CMK (cell line): Measurements from ENCODE around the gene EN2.
"Not testable (repeated sequence)": the region's sequence is repeated elsewhere in the genome, so short reads cannot be mapped to it uniquely, and the experiment has no call there.

Source experiments
- DNase-seq: peaks from one replicate; pipeline ENCODE4 v3.0.0-alpha.2; 2010; ENCODE audit warnings: low read depth

The EN2 gene

DNA sequence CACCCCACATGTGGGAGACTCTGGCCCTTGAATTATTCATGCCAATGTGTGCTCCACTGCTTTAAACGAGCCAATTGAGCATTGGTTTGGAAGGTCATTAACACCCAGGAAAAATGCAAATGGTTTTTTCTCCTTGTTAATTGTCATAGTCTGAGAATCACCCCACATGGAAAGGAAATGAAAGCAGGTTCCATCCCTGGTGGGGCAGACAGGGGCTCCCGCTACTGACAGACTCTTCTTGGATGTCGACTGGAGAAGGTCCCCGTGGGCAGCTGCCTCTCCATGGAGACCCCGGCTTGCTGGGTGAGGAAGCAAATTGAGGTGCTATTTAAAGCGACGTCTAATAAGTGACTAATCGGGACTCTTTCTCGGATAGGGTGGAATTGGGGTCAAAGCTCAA, 32.0 kb upstream of the EN2 start:
- DNase-seq: no peak

- no peak for DNase-seq
Observed at GRCh38 chr7:155426543-155427410, 31.2 kb upstream of the EN2 start.

DNA sequence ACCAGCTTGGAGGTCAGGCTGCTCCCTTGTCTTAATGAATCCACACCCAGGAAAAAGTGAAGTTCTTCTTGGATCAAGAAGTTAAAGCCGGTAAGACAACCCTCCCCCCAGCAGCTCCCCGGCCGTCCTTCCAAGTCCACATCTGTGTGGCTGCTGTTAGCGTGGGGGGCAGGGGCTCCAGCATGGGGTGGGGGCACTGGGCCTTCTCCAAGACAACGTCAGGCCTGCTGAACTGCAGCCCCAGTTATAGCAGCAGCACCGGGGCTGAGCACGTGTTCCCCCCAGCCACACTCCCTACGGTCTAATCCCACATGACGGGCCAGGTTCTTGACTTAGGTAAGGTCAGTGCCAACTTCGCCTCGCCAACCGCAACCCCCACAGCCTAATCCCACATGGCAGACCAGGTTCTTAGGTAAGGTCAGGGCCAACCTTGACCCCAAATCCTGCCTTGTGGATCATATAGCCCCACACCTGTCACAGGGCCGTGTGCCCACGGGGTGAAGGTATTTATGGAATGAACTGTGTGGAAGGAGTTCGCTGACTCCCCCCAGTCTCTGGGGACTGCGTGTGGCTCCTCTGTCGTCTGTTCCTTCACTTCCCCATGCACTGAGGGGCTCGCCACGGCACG, 30.4 kb upstream of the EN2 start:
- no peak for DNase-seq

DNA sequence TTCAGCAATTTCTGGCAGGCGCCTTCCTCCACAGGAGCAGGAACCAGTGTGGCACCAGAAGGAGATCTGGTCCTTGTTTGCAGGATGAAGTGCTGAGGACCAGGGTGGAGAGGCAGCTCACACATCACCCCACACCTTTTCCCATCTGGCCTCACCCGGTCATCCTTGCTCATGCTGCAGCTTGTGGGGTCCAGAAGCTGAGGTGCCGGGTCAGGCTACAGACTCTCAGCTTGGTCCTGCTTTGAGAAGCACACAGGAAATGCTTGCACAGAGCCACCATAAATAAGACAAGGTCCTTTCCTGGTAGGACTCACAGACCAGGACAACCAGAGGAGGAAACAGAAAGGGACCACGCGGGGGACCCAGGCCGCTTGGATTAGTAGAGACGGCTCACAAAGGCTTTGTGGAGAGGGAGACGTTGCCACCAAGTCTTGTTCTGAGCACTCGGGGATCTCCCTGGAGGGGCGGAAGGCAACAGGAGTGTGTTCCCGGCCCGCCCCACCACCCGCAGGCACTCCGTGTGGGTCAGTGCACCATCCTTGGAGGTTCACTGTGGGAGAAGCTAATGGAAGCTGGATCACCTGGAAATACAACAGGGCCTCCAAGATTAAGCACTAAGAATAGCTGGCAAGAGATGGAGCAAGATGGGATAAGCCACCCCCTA, 29.6 kb upstream of the EN2 start:
- DNase-seq: no peak

DNA sequence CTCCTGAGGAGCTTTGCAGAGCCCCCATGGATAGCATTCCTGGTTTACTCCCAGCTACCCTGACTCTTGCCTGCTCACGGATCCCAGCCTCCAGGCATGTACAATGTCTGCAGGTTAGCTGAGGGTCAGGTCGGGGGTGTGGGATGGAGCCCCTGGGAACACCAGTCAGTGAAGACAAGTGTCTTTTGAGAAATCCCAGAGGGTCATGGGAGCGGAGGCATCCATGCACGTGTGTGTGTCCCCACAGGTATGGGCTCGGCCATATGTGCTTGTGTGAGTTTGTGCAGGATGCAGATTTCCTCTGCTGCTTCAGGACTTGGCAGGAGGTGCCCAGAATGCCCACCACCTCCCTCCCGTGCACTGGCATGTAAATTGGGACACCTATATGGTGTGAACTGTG, 28.3 kb upstream of the EN2 start:
- no peak for DNase-seq

GRCh38 chr7:155430606-155431005, 27.3 kb upstream of the EN2 start:
- no peak for DNase-seq

GRCh38 chr7:155431231-155431630, 26.7 kb upstream of the EN2 start:
- DNase-seq: no peak

DNA sequence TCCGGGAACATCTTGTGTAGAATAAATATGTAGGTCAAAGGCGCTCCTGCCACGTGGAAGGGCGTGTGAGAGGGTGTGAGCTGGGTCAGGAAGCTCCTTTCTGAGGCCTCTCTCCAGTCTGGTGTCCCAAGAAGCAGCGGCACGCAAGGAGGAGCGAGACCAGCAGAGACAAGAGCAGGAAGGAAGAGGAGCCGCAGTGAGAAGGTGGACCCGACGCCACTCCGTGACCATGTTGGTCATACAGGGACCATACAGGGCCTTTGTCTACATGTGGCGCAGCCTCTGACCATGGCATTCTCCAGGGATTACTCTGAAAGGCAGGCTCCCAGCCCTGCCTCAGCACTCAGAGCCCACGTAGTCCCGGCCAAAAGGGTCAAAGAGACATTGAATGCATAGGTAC, 26.2 kb upstream of the EN2 start:
- DNase-seq: no peak

- no peak for DNase-seq
Observed at GRCh38 chr7:155435110-155435509, 22.8 kb upstream of the EN2 start.

DNA sequence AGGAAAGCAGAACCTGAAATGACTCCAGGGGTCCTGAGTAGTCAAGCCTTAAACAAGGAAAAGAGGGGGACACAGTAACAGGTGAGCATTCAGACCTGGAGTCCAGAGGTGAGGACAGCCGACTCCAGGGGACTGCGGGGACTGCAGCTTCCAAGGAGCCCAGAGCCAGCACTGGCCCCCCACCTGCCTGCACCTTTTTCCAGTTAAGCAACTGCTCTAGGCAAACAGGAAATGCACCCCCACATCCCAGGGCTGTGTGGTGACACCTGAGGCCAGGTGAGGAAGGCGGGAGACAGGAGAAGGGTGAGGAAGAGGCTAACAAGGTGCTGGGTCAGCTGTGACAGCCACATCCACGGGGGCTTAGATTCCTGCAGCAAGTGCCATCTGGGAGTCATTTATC, 20.1 kb upstream of the EN2 start:
- no peak for DNase-seq

DNA sequence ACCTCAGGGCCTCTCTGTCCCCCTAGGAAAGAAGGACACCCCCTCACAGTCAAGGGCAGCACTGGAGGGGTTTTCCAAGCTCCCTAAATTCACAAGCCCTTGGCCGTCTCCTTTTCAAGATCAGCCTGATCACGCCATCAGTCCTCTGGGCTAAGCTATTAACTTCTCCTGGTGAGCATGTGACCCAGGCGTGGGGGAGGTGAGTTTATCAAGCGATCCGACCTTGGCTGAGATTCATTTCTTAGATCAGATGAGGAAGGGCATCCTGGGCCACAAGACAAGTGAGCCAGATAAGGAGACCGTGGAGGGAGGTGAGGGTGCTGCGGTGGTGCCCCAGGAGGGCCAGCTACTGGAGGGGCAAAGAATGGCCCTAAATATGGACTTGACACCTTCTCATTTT, 19.2 kb upstream of the EN2 start:
- no peak for DNase-seq

- no peak for DNase-seq
Observed at GRCh38 chr7:155439311-155440017, 18.5 kb upstream of the EN2 start.

DNA sequence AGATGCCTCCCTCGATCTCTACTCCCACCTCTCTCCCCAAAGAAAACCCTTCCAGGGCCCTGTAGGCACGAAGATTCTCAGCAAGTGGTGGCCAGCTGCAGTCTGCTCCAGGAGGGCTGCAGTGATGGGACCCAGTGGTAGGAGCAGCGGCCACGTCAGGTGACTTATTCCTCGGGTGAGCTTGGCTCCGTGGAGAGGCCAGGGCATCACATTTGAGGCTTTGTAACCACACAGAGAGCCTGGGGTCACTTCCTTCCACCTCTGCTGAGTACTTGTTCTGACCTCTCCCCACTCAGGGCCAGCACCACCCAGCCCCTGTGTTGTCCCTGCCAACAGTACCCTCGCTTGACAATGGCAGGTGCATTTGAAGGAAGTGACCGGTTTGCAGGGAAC, 17.9 kb upstream of the EN2 start:
- DNase-seq: no peak

DNA sequence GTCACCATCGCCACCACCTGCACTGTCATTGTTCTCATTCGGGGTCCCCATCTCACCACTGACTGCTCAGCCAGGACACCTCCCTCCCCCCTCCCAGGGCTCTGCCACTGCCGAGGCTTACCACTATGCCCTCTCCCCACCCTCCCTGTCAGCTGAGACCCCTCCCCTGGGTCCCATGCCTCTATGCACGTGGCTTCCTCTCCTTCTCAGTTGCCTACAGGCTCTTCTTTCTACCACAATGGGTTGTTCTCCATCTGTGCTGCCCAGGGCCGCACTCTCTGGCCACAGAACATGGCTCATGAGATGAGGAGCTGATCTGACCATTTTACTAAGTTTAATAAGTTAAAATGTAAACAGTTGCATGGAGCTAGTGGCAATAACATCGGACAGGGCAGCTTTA, 16.1 kb upstream of the EN2 start:
- no peak for DNase-seq

DNA sequence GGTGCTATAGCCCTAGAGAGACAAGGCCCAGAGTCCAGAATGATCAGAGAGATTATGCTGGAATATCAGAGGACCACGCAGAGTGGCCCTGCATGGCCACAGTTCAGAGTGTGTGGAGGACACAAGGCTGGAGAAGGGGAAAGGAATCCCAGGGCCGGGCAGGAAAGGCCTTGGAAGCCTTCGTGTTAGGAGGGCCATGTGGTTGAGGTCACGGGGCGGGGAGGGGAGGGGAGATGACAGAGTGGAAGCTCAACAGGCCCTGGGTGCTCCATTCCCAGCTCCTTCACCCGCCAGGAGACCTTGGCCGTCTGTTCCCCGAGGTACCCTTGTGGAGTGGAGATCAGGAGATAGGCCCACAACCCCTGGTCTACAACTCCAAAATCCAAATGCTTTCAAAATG, 13.2 kb upstream of the EN2 start:
- DNase-seq: no peak

DNA sequence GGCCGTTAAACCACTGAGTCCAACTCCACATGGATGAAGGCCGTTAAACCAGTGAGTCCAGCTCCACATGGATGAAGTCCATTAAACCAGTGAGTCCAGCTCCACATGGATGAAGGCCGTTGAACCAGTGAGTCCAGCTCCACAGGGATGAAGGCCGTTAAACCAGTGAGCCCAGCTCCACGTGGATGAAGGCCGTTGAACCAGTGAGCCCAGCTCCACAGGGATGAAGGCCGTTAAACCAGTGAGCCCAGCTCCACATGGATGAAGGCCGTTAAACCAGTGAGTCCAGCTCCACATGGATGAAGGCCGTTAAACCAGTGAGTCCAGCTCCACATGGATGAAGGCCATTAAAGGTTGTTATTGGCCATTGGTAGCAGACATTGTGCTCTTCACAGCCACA, 12.3 kb upstream of the EN2 start:
- not testable (repeated sequence) for DNase-seq

DNA sequence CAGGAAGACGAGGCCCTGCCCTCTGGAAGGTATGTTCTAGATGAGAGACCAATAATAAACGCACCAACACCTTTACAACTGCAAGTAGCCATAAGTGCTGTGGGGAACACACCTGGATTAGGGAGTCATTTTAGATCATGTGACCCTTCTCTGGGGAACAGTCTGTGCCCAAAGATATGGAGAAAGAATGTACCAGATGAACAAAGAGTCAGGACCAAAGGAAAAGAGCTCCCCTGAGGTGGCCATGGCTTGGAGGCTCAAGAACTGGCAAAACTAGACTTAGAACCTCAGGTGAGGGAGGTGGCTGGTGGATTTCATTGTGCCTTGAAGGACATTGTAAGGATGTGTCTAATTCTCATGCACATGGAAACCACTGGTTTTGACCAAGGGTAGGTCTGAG, 10.3 kb upstream of the EN2 start:
- DNase-seq: no peak

- DNase-seq: no peak
Observed at GRCh38 chr7:155448632-155449007, 9.3 kb upstream of the EN2 start.

DNA sequence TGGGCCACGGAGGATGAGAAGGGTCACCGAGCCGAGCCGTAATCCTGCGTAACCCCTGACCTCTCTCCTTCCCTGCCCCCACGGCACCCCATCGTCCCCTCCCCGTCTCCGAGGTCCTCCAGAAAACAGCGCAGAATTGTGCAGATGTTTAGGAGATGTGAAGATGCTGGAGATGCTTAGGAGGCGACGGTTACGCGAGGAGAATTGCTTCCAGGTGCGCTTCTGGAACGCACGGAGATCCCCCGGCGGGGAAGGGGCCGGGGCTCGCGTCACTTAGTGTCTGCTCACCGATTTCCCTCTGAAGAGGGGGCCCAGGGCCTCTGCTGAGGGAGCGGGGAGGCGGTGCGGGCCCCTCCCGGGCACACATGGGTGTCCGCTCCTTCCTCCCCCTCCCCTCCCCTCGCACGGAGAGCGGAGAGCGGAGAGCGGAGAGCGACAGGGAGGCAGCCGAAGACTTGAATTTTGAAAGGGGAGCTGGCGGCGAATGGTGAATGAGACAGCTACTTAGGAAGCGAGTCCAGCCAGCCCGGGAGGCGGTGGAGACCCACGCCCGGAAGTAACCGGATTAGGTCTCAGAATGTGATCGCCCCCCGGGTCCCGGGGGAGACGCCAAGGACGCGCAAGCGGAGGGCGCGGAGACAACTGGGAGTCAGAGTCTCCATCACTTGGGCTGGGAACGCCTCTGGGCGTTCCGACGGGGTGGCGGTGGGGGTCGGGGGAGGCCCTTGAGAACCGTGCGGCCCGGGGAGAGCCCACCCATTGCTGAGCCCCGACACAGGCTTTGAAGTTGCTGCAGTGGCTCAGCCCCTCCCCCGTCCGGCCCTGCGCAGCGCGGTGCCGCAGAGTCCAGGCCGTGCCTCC, 8.7 kb upstream of the EN2 start:
- DNase-seq: no peak

DNA sequence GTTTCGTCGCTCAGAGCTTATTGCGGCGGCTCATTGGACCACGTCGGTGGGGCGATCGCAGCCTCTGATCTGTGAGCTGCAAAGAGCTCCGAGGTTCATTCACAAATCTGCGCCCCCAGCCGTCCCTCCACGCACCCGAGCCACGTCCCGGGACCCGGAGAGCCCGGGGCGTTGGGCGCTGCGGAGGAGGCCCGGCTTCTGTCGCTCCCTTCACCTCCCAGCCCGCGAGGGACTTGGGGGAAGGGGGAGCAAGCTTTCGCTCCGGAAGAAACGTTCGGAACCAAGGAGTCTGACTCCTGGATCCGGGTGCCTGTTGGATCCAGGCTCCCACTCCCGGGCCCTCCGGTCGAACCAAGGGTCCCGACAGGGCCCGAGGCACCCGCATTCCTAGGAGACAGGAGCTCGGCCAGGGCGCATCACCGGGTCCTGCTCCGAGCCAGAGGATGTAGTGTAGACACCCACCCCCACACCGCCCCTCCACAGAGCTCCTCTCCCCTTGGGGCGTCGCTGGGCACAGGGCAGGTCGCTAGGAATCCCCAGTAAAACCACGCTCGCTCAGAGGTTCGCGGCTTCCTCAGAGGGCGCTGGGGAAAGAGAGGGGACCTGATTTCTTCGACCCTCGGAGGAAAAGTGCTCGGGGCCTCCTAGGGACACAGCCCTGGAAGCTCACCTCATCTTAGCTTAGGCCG, 7.9 kb upstream of the EN2 start:
- DNase-seq: no peak

GRCh38 chr7:155450558-155450969, 7.4 kb upstream of the EN2 start:
- no peak for DNase-seq
